GM19023 (cell line): ENCODE data around the gene ATOSA.

Experiments
- ATAC-seq: cut with Tn5 transposase; IDR thresholded peaks from one replicate; pipeline ENCODE4 v1.9.1; 2021; ENCODE audit warnings: mild to moderate bottlenecking, moderate library complexity; ENCODE audit not compliant: unreplicated experiment

The ATOSA gene

GRCh38 chr15:52682781-52683180, 3.6 kb upstream of the ATOSA start:
- no peak for ATAC-seq

GRCh38 chr15:52682200-52682599, 3.0 kb upstream of the ATOSA start:
- no peak for ATAC-seq

- ATAC-seq = no peak
Observed at GRCh38 chr15:52681441-52681840, 2.3 kb upstream of the ATOSA start.

- ATAC-seq = no peak
Observed at GRCh38 chr15:52680761-52681160, 1.6 kb upstream of the ATOSA start.

GRCh38 chr15:52680041-52680391, 828 bp upstream of the ATOSA start:
- ATAC-seq = no peak

- ATAC-seq = peak; percentile 36
Observed at GRCh38 chr15:52678468-52679231, 538 bp downstream of the ATOSA start.

- peak; percentile 30 for ATAC-seq
Observed at GRCh38 chr15:52677593-52678467, 1.4 kb downstream of the ATOSA start.

- ATAC-seq = no peak
Observed at GRCh38 chr15:52674831-52675230, 4.4 kb downstream of the ATOSA start.

GRCh38 chr15:52673734-52674133, 5.5 kb downstream of the ATOSA start:
- ATAC-seq = no peak

GRCh38 chr15:52673312-52673711, 5.9 kb downstream of the ATOSA start:
- ATAC-seq = no peak

GRCh38 chr15:52672661-52673060, 6.5 kb downstream of the ATOSA start:
- ATAC-seq = no peak

GRCh38 chr15:52670087-52670486, 9.1 kb downstream of the ATOSA start:
- ATAC-seq = no peak

GRCh38 chr15:52668133-52668532, 11.1 kb downstream of the ATOSA start:
- no peak for ATAC-seq

- peak; percentile 78 for ATAC-seq
Observed at GRCh38 chr15:52667597-52667996, 11.6 kb downstream of the ATOSA start.

GRCh38 chr15:52663536-52664294, 15.5 kb downstream of the ATOSA start:
- ATAC-seq = no peak

GRCh38 chr15:52661909-52662308, 17.3 kb downstream of the ATOSA start:
- ATAC-seq = no peak

GRCh38 chr15:52660192-52660591, 19.0 kb downstream of the ATOSA start:
- no peak for ATAC-seq

- peak; percentile 95 for ATAC-seq
Observed at GRCh38 chr15:52658955-52659354, 20.2 kb downstream of the ATOSA start.

GRCh38 chr15:52657338-52657737, 21.9 kb downstream of the ATOSA start:
- ATAC-seq = no peak

GRCh38 chr15:52656412-52656811, 22.8 kb downstream of the ATOSA start:
- ATAC-seq = no peak

GRCh38 chr15:52653431-52653964, 25.7 kb downstream of the ATOSA start:
- ATAC-seq = no peak
